Heart left ventricle (tissue), 13 donors: ENCODE data around the gene SCGB1C1.

Experiments
- CTCF ChIP-seq, 12 donors: fragments of 200-600 bp; sonication (generic) in 4 of 12; IDR thresholded peaks; one replicate each; pipeline versions ENCODE4 v1.5.0 to v1.8.0; 2018 to 2022; ENCODE audit warnings: antibody characterized with exemption in 12 of 12, mild to moderate bottlenecking in 5 of 12
- POLR2A ChIP-seq, 2 donors: fragments of 450-650 bp; IDR thresholded peaks; one replicate each; pipeline ENCODE4 v1.6.1; 2017; ENCODE audit warnings: antibody characterized with exemption in 2 of 2, mild to moderate bottlenecking in 2 of 2, moderate library complexity in 2 of 2
- donor health status: ischemic (EF 13 %, LVEDD 7.1; RV severe dilation, severe dysfunction).
- donor health status: DM: no; HTN: yes; CAD: no.
- donor health status: DM: no; HTN: no; CAD: no.
- donor health status: ischemic (EF 25% LVEDD 6.9; RV normal size, moderate dysfunction).
- donor health status: ischemic (EF 25% LVEDD 5.7; RV mildly dilated, moderate dysfunction).
- donor health status: ischemic (EF 35%, LVEDD 5.7; RV mildly dilated, moderate dysfunction).
- donor health status: nonischemic (EF 11% LVEDD 7.7; RV severe dilation, severe dysfunction).
- donor health status: DM: yes; HTN: yes; CAD: no.
- donor health status: PGD.
- donor health status: ischemic (EF 29% LVEDD 5.4; RV normal size, mild dysfunction).
- donor health status: nonischemic (EF 23%, LVEDD 6.1; RV moderate dilation, normal function).

GRCh38 chr11:207863-208180, 14.9 kb downstream of the SCGB1C1 start:
- TF ChIP-seq CTCF (IDR thresholded peaks at IDR 0.05) (no peak), POLR2A (IDR thresholded peaks at IDR 0.05) (no peak)
